Stimulated activated CD4-positive, alpha-beta T cell treated with anti-CD3 and anti-CD28 coated beads, Interleukin-2, amount 100 ng/mL, for 48 hours (primary cell): ENCODE data around the gene ERBB4.
"Not testable (repeated sequence)": the region's sequence is repeated elsewhere in the genome, so short reads cannot be mapped to it uniquely, and the experiment has no call there.

Source experiments
- DNase-seq, 2 donors: peaks; one replicate each; pipeline ENCODE4 v3.0.0-alpha.2; 2020

ERBB4 gene

DNA sequence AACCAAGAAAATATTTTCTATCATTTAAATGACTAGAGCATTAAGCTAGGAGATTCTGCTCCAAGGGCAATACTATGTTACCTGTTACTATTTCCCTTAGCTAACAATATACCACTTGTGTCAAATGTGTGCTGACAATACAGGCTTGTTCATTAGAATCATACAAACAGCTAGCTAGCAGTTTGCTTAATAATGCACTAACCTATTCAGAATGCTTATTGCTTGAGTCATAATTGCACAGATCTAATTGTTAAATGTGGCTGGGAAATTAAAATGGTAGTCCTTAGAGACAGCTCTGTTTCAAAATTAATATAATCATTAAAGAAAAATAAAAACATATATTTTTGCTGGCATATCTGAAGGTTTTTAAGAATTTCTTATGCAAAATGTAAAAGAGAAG, 344.2 kb downstream of the ERBB4 start:
- no peak for DNase-seq

DNA sequence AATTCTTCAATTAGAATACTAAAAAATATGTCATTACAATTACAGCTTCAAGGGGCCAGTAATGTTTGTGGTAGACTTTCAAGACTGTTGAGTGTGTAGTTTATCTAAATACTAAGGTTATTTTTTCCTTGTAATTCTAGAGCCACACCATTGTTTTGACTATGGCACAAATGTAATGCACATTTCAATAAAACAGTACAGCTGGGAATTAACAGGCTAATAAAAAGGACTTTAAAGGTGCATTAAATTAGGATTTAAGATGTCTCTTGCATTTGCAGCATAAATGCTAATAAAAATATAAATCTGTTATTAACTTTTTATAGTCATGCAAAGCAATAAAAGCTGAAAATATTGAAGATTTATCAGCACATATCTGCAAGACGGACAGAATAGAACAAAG, 344.8 kb downstream of the ERBB4 start:
- DNase-seq: no peak

DNA sequence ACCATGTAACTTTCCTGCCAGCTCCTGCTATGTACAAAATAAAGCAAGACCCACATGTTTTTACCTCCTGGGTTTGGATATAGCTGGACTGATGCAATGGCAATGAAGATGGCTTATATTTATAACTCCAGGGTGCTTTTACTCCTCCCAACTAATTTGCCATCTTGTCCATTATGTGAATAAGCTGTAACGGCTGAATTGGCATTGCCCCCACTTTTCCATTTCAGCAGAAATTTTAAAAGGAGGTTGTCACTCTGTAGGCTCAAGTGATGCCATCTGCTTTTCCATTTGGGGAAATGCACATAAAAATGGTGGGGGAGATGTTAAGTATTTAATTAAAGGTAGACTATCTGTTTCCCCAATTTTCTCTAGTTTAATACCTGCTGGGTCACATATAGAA, 345.5 kb downstream of the ERBB4 start:
- DNase-seq: no peak

DNA sequence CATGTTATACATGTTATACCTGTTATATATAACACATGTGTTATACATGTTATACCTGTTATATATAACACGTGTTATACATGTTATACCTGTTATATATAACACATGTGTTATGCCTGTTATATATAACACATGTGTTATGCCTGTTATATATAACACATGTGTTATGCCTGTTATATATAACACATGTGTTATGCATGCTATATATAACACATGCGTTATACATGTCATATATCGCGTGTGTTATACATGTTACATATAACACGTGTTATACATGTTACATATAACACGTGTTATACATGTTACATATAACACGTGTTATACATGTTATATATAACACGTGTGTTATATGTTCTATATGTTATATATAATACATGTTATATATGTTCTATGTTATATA, 347.2 kb downstream of the ERBB4 start:
- not testable (repeated sequence) for DNase-seq

DNA sequence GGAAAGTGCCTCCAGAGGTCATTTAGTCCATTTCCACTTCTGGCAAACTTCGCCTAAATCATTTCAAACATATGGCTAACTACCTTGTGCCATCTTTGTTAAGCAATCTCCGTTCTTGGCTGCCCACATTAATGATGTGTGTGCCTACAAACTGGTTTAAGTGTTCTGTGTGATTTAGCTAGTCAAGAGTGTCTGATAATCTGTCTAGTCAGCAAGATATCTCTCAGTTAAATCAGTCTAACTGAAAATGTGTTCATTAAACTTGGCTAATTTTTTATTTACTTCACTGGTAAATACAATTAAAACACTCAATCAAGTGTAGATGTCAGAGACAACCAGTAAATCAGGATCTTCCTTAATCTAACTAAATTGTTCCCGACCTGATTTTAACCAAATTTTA, 352.4 kb downstream of the ERBB4 start:
- no peak for DNase-seq

DNA sequence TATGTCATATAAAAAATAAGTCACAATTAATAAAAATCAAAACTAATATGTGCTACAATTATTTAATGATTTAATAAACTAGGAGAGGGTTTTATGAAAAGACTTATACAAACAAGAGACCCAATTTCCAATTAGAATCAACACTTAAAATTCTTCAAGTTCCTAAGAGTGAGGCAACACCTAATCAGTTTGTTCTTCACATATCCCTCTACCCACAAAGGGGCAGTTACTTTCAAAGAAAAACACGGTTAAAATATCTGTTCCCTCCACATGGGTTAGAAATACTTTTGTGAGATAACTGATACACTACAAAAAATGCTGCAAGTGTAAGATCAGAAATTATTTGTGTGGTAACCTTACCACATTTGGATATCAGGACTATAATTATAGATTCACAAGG, 357.0 kb downstream of the ERBB4 start:
- DNase-seq: no peak

DNA sequence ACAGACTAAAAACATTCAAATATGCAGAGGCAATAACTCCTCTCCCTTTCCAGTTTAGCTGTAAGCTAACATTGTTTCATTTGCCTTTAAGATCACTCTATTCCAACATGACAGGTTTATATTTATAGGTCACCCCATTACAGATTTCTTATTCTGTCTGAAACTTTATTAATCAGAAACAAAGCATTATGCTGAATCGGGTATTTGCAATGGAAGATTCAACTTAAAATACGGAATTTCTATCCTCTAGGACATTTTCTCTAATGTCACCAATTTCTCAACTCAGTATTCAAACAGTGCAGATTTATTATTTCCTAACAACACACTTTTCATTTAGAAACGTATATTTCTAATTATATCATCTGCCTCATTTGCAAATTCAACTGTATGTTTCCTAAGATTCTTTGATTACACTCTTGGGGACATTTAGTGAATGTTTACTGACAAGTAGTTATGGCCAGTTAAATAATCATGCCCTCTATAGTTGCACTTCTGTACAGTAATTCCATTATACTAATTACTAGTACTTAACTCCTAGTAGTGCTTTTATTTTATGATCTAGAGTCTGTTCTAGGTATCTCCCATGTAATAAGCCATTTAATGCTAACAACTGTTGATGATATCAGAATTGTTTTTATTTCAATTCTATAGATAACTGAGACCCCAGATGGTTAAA, 358.1 kb downstream of the ERBB4 start:
- no peak for DNase-seq

DNA sequence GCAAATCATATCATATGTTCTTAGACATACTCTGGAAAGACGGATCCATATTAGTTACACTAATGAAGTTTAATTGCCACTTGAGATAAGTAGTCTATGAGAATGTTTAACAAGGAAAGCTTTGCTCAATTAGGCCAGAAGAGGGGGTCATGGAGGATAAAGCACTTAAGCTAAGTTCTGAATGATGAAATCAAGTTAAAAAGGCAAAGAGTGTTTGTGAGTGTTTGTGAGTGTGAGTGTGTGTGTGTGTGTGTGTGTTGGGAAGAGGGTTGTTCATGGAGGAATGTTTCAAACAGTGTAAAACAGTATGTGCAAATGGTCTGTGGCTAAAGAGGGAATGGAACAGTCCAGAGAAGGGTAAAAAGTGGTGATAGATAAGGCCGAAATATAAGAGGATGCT, 360.9 kb downstream of the ERBB4 start:
- DNase-seq: no peak

DNA sequence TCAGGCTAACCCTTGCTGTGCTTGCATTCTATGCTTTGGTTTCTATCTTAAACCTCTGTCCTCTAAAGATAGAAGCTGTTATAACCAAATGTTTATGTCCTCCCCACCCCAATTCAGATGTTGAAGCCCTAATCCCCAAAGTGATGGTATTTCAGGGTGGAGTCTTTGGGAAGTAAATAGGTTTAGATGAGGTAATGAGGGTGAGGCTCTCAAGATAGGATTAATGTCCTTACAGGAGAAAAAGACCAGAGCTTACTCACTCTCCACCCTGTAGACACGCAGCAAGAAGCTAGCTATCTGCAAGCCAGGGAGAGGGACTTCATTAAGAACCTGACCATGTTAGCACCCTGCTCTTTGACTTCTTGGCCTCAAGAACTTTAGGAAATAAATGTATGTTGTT, 362.5 kb downstream of the ERBB4 start:
- DNase-seq: no peak

DNA sequence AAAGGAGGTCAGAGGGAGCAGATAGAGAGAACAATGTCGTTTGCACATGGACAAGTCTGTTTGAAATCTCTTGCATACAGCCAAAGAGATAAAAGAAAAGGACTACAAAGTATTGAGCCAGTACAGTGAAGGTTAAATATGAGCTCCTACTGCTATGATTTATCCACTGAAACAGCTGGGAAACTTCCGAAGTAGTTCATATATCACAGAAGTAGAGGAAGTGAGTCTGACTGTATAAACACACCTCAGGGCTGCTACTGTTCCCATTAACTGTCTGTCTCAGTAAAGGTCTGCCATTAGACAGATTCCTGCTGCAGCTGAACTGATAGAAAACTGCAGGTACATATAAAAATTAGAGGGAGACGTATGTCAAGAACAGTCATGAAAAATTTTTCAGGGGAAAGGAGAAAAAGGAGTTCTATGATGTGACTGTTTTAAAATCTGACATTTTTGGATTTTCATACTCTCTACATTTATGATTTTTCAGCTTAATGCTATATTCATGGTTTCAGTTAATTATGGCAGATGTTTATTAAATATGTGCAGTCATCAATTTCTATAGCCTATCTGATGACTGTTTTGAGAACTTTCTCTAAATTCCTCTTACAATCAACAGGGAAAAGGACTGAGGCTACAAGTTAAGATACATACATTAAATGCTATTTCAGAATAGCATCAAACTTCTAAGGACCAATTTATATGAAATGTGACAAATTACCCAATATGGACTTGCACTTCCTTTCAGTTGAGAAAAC, 364.7 kb downstream of the ERBB4 start:
- no peak for DNase-seq

DNA sequence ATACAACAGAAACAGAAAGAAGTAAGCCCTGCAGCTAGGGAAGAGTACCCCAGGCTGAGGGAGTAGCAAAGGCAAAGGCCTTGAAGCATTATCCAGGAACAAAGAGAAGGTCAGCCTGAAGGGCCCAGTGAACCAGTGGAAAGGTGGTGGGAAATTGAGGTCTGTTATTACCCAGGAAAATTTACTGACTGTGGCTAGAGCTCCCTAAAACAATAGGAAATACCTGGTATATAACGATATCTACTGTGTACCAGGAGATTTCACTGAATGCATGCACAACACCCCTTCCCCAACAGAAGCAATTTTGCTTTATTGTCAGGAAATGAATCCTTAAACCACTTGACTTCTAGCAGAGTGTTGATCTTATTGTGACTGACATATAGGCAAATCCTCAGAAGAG, 365.3 kb downstream of the ERBB4 start:
- no peak for DNase-seq

DNA sequence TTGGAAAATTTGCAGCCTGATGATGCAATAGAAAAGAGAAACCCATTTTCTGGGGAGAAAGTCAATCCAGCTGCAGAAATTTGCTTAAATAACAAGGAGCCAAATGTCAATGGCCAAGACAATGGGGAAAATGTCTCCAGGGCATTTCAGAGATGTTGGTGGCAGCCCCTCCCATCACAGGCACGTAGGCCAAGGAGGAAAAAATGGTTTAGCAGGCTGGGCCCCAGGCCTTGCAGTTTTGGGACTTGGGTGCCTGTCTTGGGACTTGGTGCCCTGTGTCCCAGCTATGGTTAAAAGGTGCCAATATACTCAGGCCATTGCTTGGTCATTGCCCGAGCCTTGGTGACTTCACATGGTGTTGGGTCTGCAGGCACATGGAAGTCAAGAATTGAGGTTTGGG, 368.2 kb downstream of the ERBB4 start:
- DNase-seq: no peak

DNA sequence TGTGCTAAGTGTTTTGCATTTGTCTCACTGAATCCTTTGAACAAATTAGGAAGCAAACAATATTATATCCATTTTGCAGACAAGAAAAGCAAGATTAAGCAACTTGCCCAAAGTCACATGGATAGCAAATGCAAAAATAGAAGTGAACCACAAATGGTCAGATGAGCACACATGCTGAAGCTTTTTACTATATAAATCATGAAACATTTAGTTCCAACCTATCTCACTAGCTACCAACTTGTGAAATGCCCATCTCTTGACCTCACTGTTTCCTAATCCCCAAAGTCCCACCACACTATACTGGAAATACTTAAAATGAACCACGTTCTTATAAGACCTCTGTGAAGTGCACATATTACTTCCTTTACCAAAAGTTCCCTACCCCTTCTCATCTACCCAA, 380.5 kb downstream of the ERBB4 start:
- DNase-seq: no peak

DNA sequence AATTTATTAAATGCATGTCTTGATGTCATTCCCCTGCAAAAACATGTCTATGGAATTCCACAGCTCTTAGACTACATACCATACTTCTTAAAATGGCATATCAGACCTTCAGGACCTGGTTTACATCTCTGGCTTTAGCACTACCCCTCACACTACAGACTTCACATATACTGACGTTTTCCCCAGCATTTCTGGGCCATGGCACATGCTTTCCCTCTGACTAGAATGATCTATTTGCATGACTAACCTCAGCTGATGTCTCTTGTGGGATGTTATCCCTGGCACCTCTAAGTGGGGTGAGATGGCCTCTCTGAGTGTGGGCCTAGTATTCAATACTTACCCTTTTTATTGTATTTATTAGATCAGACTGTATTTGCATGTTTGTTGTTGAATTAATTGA, 381.6 kb downstream of the ERBB4 start:
- DNase-seq: no peak

DNA sequence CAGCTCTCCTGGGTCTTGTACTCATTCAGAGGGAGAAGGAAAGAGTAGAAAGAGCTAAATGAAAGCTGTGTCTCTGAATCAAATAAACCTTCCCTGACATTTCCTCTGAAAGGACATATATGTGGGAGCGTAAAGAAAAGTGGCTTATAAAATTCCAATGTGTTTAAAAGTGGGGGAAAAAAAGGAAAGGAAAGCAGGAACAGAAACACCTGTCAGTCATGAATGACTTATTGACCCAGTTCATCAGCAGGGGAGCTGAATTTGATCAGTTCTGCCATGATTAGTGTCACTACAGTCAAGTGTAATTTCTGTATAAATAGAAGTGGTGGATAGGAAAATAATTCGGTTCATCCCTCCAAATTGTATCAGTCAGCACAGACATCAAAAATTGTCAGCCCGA, 382.5 kb downstream of the ERBB4 start:
- no peak for DNase-seq

DNA sequence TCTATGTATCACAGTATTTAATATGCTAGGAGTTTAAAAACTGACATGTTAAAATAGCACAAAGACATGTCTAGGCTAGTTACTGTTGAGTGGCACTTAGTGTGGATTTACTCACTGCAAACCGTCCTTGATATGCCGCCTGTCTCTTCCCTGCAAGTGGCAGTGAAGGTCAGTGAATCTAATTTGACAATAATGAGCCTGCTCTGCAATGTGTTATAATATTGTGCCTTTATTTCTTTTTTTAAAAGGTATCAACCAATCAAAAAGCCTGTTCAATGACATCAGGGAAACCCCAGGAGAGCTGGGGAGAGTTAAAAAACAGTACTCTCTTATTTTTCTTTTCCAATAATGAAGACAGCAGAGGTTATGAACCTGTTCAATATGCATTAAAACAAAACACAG, 384.1 kb downstream of the ERBB4 start:
- no peak for DNase-seq

DNA sequence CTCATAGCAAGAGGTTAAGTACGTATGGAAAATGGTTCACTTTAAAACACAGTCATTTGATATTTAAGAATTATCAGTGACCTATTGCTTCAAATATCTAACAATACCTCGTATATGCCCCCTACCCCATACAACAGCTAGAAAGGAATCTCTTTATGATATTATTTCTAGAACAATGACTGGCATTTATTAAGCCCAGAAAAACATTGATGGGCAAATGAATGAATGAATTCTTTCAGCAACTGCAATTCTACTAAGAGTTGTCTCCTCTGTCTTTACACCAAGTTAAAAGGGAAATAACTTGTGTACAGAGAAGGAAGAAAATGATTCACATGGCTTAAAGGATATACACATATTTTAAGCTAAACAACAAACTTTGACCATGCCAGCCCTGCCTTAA, 384.7 kb downstream of the ERBB4 start:
- no peak for DNase-seq

DNA sequence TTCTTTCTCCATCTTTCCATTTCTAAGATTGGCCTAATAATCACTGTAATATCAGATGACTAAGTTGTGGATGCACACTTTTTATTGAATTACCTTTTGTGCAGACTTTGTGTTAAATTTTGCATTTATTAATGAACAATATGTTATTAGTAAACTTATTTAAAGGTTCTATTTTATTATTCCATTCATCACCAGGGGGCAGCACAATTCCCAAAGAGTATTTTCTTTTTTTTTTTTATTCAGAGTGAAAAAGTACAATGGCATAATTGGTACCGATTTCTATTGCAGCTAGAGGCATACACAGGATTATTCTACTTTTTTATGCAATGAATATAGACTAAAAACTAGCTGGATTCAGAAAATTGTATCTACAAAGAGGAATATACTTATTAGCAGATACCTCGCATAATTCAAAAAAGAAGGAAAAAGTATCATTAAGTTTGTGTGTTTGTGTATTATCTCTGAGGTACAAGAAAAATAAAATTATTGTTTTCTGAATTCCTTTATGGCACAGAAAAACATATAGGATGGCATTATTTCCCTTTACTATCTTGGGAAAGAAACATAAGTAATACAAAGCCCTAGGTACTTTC, 390.6 kb downstream of the ERBB4 start:
- no peak for DNase-seq

DNA sequence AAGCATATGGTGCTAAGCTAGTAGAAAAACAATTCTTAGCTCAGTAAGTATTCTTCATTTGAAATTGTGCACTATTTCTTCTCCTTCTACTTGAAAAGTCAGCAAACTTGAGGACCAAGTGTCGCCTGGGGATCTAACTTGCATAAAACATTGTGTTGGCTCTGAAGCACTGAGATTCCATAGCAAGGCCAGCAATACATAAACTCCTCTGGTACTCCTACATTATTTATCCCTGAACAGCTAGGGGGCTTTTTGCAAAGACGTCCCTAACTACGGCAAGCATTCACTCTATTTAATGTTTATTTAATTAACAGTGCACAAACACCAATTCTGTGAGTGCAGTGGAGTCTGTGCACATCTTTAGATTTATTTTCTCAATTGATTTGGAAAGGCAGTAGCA, 392.2 kb downstream of the ERBB4 start:
- DNase-seq: no peak

DNA sequence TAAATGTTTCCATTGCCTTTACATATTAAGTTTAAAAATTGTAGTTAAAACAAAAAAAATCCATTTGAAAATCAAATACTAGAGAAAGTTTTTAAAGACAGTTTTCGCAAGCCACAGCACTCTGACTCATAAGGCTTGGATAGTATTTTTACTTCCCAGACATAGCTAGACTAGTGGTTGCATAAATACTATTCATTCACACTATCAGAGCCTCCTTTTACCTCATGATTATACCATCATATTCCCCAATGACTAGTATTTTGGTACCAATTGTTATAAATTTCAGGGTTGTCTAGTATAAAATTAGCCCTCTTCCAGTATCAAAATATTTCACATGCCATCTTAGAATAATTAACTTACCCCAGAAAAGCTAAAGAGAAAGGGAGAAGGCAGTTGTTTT, 393.5 kb downstream of the ERBB4 start:
- DNase-seq: no peak

DNA sequence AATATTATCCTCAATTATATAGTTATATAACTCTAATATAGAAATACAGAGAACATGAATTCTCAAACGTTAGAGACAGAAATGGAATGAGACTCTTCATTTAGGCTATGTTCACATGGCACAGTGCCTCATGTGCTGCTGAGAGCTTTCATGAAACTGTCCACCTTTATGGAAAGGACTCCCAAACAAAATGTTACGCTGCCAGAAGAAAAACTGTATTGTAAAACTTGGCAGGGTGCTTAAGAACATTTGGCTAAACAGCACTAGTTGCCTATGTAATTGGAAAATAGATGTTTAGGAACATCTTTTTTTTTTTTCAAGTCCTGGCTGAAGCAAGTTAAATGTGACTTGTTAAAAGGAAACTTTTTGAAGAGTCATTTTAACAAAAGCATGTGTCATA, 396.0 kb downstream of the ERBB4 start:
- DNase-seq: no peak

DNA sequence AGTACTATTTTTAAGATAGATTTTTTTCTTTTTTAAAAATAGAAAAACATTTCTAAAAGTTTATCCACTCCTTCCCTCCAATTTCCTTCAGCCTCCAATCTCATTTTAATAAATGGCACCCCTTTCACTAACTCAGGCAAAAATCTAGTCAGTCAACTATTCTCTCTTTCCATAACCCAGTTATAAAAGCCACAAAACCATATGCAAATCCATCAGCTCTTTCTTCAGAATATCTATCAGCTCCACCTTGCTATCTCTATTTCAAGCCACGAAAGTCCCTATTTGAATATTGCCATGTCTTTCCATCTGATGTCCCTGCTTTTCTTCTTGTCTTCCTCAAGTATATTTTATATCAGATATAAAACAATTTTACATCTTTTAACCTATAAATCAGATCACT, 397.1 kb downstream of the ERBB4 start:
- no peak for DNase-seq

DNA sequence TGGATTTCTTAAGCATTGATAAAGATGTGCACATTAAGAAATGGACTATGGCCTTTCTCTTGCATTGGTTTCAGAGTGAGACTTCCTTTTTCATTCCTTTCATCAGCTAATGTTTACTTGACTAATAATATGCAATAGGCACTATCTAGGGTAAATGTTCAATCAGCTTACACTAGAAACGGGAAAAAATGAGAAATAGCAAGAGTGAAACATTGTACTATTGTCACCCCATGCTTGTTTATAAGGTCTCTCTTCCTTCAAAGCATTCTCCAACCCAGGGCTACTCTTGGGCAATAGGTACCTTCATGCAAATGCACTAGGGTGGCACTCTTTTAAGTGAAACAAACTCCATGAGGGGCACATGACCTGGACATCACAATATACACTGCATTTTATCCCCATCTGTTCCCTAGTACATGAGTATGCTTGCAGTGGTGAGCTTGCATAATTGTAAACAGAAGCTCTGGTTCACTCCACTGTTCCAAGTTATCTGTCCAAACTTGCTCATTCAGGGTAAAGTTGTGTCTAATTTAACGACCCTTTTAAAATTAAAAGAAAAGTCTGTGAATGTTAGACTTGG, 402.3 kb downstream of the ERBB4 start:
- DNase-seq: no peak

DNA sequence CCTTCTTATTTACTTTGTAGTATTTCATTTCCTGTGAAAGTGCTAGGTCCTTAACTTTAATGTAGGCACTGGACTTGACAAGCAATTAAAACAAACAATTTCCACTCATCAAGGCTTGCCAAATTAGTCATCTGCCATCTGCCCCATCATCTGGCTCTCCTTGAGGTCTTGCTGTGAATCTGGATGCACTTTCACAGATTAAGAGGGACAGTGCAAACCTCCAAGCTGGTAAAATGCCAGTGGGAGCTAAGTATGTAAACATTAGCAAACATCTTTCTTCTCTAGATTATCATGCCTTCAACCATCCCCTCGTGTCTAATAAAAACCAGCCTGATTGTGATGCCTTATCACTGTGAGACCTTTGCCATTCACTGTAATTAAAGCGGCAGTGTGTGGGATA, 402.9 kb downstream of the ERBB4 start:
- no peak for DNase-seq
